Retinal pigment epithelial cell (primary cell): ENCODE measurements around the gene CFH.
"Not testable (repeated sequence)": the region's sequence is repeated elsewhere in the genome, so short reads cannot be mapped to it uniquely, and the experiment has no call there.

ENCODE experiments used
- DNase-seq: peaks from one replicate; pipeline ENCODE4 v3.0.0-alpha.2; 2010; ENCODE audit warnings: low read depth
- H3K4me3 ChIP-seq: 2 replicates; pipeline ENCODE4 v1.5.1; 2011; ENCODE audit warnings: mild to moderate bottlenecking, low read length, control low read depth, moderate library complexity
- TF ChIP-seq, protein P1 (sequence below): conservative IDR thresholded peaks from 2 replicates; pipeline ENCODE4 v1.5.1; 2011; ENCODE audit warnings: low read depth, low read length, control low read depth, inconsistent platforms

Gene CFH

DNA sequence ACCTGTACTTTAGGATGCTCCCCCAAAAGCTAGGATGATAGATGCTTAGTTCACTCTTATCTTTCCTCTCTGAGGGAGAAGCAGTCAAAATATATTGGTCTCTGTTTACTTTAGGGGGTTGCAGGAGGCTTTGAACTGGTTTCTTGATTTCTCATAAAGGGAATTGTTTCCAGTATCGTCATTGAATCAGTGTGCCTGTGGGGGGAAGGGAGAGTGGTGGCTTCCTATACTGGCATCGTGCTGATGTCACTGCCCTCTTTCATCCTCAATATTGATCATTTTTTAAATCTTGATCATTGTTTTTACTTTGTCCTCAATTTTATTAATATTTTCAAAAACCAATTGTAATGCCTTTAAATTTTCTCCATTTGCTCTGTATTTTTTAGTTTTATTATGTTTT is 82.6 kb downstream of the CFH start:
- no peak overlapping the region for H3K4me3 ChIP-seq
- TF ChIP-seq, protein P1, sequence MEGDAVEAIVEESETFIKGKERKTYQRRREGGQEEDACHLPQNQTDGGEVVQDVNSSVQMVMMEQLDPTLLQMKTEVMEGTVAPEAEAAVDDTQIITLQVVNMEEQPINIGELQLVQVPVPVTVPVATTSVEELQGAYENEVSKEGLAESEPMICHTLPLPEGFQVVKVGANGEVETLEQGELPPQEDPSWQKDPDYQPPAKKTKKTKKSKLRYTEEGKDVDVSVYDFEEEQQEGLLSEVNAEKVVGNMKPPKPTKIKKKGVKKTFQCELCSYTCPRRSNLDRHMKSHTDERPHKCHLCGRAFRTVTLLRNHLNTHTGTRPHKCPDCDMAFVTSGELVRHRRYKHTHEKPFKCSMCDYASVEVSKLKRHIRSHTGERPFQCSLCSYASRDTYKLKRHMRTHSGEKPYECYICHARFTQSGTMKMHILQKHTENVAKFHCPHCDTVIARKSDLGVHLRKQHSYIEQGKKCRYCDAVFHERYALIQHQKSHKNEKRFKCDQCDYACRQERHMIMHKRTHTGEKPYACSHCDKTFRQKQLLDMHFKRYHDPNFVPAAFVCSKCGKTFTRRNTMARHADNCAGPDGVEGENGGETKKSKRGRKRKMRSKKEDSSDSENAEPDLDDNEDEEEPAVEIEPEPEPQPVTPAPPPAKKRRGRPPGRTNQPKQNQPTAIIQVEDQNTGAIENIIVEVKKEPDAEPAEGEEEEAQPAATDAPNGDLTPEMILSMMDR, result no peak
- DNase-seq, result no peak

- TF ChIP-seq, protein P1, result no peak
- no peak overlapping the region for H3K4me3 ChIP-seq
- DNase-seq, result no peak
Observed at GRCh38 chr1:196738730-196739129, 86.9 kb downstream of the CFH start.

- TF ChIP-seq, protein P1, result peak; percentile 22
Observed at GRCh38 chr1:196743244-196743643, 91.4 kb downstream of the CFH start.

DNA sequence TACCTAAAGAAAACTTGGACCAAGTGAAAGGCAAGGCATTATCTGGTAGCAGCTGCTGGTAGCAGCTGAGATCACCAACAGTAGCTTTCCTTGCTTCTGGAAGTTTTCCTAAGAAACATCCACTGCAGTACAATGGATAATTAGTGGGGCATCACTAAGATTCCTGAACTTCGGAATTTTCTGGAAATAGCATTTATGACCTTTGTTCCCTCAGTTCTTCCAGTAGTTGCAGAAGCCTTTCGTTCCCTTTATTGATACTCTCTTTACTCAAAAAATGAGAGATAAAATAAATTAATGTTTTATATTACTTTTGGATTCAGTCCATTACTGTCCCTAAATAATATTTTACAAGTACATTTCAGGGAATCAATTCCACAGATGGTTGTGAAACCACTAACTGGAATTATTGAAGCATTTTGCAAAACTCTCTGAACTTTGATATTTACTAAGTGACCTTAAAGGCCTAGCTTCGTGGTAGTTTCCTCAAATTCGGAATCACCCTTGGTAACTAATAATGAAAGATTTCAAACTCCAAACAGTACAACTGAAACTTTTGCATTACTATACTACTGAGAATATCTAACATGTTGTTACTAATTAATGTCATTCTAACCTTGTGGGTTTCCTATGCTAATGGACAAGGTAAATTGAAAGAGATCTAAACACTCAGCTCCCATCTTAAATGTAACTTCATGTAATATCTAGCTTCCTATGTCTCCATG is 113.3 kb downstream of the CFH start:
- not testable (repeated sequence) for DNase-seq, H3K4me3 ChIP-seq

More at GRCh38 chr1:196743244-196743643, 91.4 kb downstream of the CFH start:
- H3K4me3 ChIP-seq, result not testable (repeated sequence)
- DNase-seq, result peak; percentile 3

DNA sequence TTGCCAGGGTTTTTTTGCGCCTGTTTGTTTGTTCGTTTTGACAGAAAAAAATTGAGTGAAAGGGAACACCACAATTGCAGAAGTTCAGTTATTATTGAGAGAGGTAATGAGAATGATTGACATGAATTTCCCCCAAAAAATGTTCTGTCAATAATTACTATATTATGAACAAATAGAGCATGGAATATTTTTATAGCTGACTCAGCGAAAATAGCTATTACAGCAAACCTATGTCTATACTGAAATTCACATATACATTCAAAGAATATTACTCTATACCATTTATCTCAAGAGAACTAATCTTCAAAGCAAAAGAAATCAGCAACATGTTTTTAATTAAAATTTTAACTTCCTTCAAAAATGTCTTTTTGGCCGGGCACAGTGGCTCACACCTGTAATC is 118.0 kb downstream of the CFH start:
- H3K4me3 ChIP-seq, DNase-seq: not testable (repeated sequence)

- TF ChIP-seq, protein P1, result no peak
- no peak for DNase-seq
- no peak overlapping the region for H3K4me3 ChIP-seq
Observed at GRCh38 chr1:196773713-196774112, 121.9 kb downstream of the CFH start.

GRCh38 chr1:196774175-196774574 is 122.3 kb downstream of the CFH start:
- H3K4me3 ChIP-seq, result no peak overlapping the region
- DNase-seq, result no peak
- TF ChIP-seq, protein P1, result no peak

- H3K4me3 ChIP-seq, result no peak within 1 kb of the TSS
- no peak for DNase-seq
- TF ChIP-seq, protein P1, result no peak
Observed at GRCh38 chr1:196774603-196775002, 122.8 kb downstream of the CFH start, which contains the start of gene CFHR3. Gene CFHR3, plus strand, starts transcription at chr1:196774840. Its CDS starts 47 bp downstream, at chr1:196774887.
